ENCODE data around the gene SARS1.

GRCh38 chr1:109240158-109241152 is 26.7 kb downstream of the SARS1 start:
- TF ChIP-seq CTCF (conservative IDR thresholded peaks at IDR 0.05; ENCODE audit: low read length) (no peak), EZH2phosphoT487 (IDR thresholded peaks at IDR 0.05; ENCODE audit: borderline replicate concordance) (no peak)

All from Loucy (cell line).